ACHN (cell line): ENCODE results near the gene CHID1.
A peak's percentile ranks its signal among the peaks of the same experiment; 100 is the strongest.

ENCODE experiments used
- DNase-seq: peaks from one replicate; pipeline ENCODE4 v3.0.0-alpha.2; 2015
- in situ Hi-C: cut with HindIII; loops from 2 replicates; pipeline ENCODE4 v1.10.0; 2017; ENCODE audit warnings: low sequenced_read_pairs, low pct_ligation_motif_present, low pct_unique_long_range_greater_than_20kb

The CHID1 gene

GRCh38 chr11:913043-913442 is 2.4 kb upstream of the CHID1 start:
- in situ Hi-C loops = no loop called here
- DNase-seq = no peak

DNA sequence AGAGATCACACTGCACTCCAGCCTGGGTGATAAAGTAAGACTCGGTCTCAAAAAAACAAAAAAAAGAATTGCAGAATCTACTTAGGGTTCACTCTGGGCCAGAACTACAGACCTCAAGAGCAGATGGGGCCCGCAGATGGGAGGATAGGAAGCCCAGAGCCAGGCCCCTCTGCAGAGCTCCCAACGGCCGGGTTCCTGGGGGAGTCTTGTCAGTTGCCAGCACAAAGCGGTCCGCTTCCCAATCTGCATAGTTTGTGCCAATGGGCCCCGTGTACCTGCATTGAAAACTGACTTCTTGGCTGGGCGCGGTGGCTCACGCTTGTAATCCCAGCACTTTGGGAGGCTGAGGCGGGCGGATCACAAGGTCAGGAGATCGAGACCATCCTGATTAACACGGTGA is 1.7 kb upstream of the CHID1 start:
- in situ Hi-C loops = no loop called here
- no peak for DNase-seq

DNA sequence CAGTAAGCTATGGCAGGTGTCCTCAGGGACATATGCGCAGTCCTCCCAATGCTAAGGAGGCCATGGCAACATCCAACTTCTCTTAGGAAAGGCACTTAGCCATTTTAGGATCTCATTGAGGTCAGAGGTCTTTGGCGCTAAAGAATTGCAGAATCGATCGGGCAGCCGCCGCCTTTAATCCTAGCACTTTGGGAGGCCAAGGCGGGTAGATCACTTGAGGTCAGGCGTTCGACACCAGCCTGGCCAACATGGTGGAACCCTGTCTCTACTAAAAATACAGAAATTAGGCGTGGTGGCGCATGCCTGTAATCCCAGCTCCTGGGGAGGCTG is 1.2 kb upstream of the CHID1 start:
- no peak for DNase-seq
- in situ Hi-C loops = no loop called here

DNA sequence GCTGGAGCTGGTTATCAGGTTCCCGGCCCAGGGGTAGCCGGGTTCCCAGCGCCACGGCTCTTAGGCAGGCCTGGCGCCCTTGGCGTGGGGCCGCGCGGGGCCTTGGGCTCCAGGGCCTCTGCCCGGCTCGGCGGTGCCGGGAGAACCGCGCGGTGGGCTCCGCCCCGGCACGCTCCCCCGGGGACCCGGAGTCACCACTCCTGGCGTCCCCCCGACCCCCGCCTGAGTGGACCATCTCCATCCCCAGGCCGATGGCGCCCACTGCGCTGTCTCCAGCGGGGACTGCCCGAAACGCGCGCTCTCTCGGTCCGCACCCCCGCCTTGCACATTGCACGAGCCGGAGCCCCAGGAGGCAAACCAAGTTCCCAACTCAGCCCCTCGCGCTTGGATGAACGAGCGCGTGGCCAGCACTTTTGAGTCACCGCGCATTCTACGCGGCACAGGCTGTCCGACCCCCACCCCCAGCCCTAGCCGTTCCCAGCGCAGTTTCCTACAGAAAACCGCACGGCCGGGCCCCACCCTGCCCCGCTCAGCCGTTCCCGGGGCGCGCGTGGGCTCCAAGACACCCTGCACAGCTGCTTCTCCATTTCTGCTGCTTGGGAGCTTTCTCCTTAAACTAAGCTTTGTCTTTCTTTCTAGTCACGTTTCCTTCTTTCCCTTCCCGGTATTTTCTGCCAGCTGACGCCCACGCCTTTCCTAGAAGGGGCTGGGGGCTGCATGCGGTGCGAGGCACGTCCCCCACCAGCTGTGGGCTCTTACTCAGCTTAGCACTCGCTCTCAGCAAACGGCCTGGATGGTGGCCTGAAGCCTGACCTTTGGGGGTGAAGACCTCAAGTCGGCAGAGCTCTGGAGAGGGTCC is 650 bp upstream of the CHID1 start:
- in situ Hi-C loops = no loop called here
- peak; percentile 72 for DNase-seq

- in situ Hi-C loops = no loop called here
- no peak for DNase-seq
These were observed 494 bp downstream of the CHID1 start for GRCh38 chr11:910044-910588.

DNA sequence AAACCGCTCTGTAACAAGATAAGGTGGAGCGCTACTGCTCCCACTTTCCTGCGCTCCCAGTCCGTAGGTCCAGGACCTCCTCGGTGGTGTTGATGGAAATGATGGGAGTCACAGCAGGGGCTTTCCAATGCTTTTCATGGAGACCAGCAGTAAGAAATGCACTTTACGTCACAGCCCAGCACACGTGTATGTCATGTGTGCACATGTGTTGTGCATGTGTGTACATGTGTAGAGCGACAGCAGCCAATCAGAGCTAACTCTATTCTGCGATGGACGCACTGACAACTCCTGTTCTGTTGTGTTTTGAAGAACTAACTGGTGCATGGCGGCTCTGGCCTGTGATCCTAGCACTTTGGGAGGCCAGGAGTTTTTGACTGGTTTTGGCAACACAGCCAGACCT is 1.2 kb downstream of the CHID1 start:
- DNase-seq = no peak
- in situ Hi-C loops = no loop called here

GRCh38 chr11:908273-908672 is 2.3 kb downstream of the CHID1 start:
- in situ Hi-C loops = no loop called here
- DNase-seq = no peak

GRCh38 chr11:907668-908067 is 2.9 kb downstream of the CHID1 start:
- in situ Hi-C loops = no loop called here
- DNase-seq = no peak

DNA sequence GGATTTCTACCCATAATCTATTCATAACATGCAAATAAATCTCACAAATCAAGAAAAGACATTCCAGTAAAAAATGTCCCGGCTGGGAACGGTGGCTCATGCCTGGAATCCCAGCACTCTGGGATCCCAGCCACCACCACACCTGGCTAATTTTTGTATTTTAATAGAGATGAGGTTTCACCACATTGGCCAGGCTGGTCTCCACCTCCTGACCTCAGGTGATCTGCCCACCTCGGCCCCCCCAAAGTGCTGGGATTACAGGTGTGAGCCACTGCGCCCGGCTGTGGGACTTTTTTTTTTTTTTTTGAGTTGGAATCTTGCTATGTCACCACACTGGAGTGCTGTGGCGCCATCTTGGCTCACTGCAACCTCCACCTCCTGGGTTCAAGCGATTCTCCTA is 4.7 kb downstream of the CHID1 start:
- no peak for DNase-seq
- in situ Hi-C loops = no loop called here

DNA sequence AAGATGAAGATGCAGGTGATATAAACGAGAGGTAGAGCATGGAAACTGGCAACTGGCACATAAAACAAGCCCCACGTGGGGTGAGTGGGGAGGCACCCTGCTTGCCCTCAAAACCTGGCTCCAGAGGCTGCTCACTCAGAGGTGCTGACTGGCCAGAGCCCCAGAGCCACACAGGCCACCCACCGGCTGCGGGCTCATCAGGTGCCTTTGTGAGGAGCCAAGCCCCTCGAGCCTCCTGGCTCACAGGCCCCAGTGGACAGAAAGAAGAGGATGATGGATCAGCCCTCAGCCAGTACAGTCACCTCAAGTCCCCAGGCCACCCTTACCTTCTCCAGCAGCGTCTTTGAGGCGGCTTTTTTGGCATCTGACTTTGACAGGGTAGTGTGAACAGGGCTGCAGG is 6.2 kb downstream of the CHID1 start:
- no peak for DNase-seq
- in situ Hi-C loops = no loop called here

DNA sequence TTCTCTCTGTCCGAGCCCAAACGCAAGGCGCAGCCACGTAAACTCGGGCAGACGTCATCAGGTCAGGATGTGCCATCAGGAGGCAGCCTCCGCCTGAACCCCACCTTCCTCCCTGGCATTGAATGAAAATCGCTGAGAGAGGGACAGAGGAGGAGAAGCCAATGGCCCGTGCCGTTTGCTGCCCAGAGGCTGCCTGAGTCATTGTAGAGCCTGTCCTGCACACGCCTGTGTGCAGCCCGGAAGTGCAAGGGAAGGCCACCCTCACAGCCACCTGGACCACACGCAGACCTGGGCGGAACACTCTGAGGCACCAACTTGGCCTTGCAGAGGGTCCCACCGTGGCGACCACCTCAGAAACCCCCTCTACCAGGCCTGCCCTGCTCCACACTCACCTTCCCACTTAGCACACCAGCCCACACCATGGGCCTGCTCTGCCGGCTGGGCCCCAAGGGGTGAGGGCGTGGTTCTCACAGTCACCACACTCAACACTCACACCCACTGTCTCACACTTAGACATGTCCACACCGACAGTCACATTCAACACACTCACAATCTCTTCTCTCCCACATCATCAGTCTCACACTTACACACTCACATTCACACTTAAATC is 9.1 kb downstream of the CHID1 start:
- in situ Hi-C loops = no loop called here

GRCh38 chr11:900545-900944 is 10.1 kb downstream of the CHID1 start:
- in situ Hi-C loops = no loop called here

More for the DNA sequence above, 9.1 kb downstream of the CHID1 start:
- DNase-seq = no peak

DNA sequence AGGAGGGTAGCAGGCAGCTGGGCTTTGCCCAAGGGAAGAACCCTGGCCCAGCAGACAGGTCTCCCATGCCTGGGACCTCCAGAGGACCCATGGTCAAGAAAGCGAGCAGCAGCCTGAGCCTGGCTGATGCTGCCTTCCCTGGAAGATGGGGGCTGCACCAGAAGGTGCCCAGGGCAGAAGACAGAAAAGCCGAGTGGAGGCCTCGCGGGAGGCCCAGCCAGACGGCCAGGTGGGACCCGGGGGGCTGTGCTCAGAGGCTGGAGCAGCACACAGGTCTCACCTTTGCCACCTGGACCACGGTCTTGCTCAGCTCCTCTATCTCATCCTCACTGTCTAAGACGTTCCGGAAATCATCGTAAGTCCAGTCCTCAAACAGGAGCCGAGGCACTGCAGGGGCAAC is 10.9 kb downstream of the CHID1 start:
- DNase-seq = no peak
- in situ Hi-C loops = no loop called here

More at GRCh38 chr11:900545-900944, 10.1 kb downstream of the CHID1 start:
- no peak for DNase-seq

DNA sequence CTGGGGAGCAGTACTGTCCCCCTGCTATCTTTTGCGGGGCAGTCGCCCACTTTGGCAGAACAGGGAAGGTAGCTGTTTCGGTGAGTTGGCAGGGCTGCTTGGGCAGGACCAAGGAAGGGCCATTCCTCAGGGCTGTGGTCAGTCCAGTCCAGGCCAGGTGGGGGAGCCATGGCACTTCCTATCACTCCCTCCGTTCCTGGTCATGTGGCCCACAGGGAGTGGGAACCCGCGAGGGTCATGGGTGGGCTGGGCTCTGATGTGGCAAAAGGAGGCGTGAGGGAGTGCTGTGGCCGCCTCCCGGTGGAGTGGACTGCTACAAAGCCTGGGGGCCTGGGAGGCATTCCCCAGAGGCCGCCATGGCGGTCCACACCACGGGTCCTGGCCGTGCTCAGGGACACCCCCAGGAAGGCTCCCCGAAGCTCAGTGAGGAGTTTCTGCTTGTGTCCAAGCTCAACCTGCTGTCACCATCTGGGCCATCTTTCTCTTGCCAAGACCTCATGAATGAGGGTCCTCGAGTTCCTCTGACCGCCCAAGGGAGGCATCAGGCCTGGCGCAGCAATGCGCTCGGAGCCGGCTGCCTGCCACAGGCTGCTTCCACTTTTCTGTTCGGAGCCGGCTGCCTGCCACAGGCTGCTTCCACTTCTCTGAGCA is 11.9 kb downstream of the CHID1 start:
- peak; percentile 37 for DNase-seq
- in situ Hi-C loops = no loop called here

DNA sequence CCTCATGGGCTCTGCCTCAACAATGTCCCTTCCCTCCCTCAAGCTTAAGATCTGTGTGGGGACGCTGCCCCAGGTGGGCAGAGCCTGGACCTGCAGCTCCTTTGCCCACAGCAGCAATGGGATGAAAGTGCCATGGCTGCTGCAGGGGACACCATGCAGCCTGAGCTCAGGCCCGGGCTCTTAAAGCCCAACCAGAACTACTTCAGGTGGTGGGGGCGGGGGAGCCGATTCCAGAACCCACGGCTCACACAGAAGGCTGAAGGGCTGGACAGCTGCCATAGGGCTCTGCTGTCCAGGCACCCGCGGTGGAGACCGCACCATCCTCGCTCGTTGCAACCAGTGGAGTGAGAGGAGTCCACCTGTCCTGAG is 12.5 kb downstream of the CHID1 start:
- DNase-seq = peak; percentile 49
- in situ Hi-C loops = no loop called here

GRCh38 chr11:897253-898142 is 13.1 kb downstream of the CHID1 start:
- no peak for DNase-seq
- in situ Hi-C loops = no loop called here

- no peak for DNase-seq
- in situ Hi-C loops = no loop called here
These were observed 15.1 kb downstream of the CHID1 start for GRCh38 chr11:895331-896110.

- in situ Hi-C loops = no loop called here
- no peak for DNase-seq
These were observed 15.9 kb downstream of the CHID1 start for GRCh38 chr11:894575-895201.
